ENCODE data around the gene DRG2.

The DRG2 gene

DNA sequence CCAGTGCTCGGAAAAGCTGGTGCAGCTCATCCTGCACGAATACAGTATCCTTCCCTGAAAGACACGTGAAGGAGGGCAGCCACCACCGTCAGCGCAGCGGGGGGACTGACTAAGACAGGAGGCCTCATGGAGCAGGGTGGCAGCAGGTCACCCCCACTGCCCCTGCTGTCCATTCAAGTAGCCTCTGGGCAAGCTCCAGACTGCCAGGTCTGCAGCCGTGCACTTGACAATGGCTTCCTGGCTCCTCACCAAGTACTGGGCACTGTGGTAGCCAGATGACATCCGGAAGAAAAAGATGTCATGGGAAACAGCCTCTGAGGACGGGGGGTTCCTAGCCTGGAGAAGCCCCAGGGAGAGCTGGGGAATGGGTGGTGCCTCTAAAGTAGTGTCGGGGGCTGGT lies 12.9 kb downstream of the DRG2 start:
- TF ChIP-seq CTCF (IDR thresholded peaks at IDR 0.05; ENCODE audit: low read depth, low read length) = no peak
- H3K4me3 ChIP-seq (ENCODE audit: low read depth, low read length) = no peak overlapping the region

- H3K4me3 ChIP-seq (ENCODE audit: low read depth, low read length) = no peak overlapping the region
- TF ChIP-seq CTCF (IDR thresholded peaks at IDR 0.05; ENCODE audit: low read depth, low read length) = no peak
Observed at GRCh38 chr17:18101828-18102227, 14.1 kb downstream of the DRG2 start.

DNA sequence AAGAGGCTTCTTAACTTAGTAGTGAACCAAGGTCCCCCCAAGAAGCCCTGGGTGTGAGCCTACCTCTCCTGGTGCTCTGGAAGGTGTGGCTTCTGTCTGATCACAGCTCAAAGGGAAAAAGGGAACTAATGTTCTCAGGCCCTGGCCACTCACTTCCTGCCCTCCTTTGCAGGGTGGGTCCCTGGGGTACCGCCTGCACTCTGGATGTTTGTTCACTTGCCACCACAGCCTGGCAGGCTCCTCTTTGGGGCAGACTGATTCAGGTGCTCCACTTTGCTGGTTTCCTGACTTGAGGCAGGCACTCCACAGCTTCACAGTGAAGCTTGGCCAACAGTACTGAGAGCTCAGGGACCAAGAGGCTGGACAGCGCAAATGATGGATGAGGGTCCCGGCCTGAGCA lies 14.9 kb downstream of the DRG2 start:
- no peak for TF ChIP-seq CTCF (IDR thresholded peaks at IDR 0.05; ENCODE audit: low read depth, low read length)
- no peak overlapping the region for H3K4me3 ChIP-seq (ENCODE audit: low read depth, low read length)

DNA sequence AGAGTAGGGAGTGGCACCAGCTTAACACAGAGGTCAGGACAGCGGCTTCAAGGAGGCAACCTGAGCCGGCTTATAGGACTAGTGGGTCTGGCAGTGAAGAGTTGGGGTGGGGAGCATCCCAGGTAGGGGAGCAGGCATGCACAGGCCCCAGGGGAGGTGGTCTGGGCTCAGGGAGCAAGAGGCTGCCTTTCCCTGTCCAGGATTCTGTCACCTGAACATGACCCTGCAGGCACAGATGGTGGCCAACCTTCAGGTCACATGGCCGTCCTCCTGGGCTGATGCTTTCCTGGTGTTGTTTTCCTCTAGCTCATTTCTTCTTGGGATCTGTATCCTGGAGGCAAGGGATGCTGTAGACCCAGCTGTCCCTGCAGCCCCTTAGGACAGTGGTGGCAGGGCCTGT lies 17.3 kb downstream of the DRG2 start:
- no peak overlapping the region for H3K4me3 ChIP-seq (ENCODE audit: low read depth, low read length)
- no peak for TF ChIP-seq CTCF (IDR thresholded peaks at IDR 0.05; ENCODE audit: low read depth, low read length)

GRCh38 chr17:18105595-18105994 lies 17.8 kb downstream of the DRG2 start:
- TF ChIP-seq CTCF (IDR thresholded peaks at IDR 0.05; ENCODE audit: low read depth, low read length) = no peak
- H3K4me3 ChIP-seq (ENCODE audit: low read depth, low read length) = no peak overlapping the region

GRCh38 chr17:18106211-18106610 lies 18.5 kb downstream of the DRG2 start:
- no peak overlapping the region for H3K4me3 ChIP-seq (ENCODE audit: low read depth, low read length)
- no peak for TF ChIP-seq CTCF (IDR thresholded peaks at IDR 0.05; ENCODE audit: low read depth, low read length)

GRCh38 chr17:18107061-18107790 lies 19.5 kb downstream of the DRG2 start:
- H3K4me3 ChIP-seq (ENCODE audit: low read depth, low read length) = no peak overlapping the region
- TF ChIP-seq CTCF (IDR thresholded peaks at IDR 0.05; ENCODE audit: low read depth, low read length) = no peak

Data from WI38 (cell line).